Ovary (tissue), 9 donors: ENCODE data around the gene ATF2. TPM values are rescaled to one million over a fixed set of nuclear protein-coding genes. Genes with fewer than 3 reads are reported as not detected.

Experiments used
- DNase-seq, 5 donors: peaks; one replicate each; pipeline ENCODE4 v3.0.0-alpha.2; 2019 to 2020
- H3K27ac ChIP-seq, 2 donors: fragments of 200-600 bp; one replicate each; pipeline versions ENCODE4 v1.5.1 to v1.8.0; 2019 to 2022
- H3K27me3 ChIP-seq: fragments of 200-600 bp; one replicate; pipeline ENCODE4 v1.8.0; 2022
- H3K36me3 ChIP-seq: fragments of 200-600 bp; sonication (generic); one replicate; pipeline ENCODE4 v1.5.1; 2019
- H3K4me1 ChIP-seq: one replicate; pipeline ENCODE4 v1.8.1; 2013; ENCODE audit warnings: mild to moderate bottlenecking, moderate library complexity; ENCODE audit not compliant: insufficient read depth
- H3K4me3 ChIP-seq: fragments of 200-600 bp; sonication (generic); one replicate; pipeline ENCODE4 v1.5.1; 2017
- H3K9me3 ChIP-seq, 2 donors: fragments of 200-600 bp in 1 of 2; sonication (generic) in 1 of 2; one replicate each; pipeline versions ENCODE4 v1.5.1 to v1.8.1; 2013 to 2019; ENCODE audit warnings: mild to moderate bottlenecking in 1 of 2, moderate library complexity in 1 of 2
- CTCF ChIP-seq, 3 donors: fragments of 450-650 bp in 2 of 3; fragments of 200-600 bp in 1 of 3; IDR thresholded peaks; one replicate each; pipeline versions ENCODE4 v1.5.1 to v1.8.0; 2016 to 2022; ENCODE audit warnings: antibody characterized with exemption in 3 of 3, mild to moderate bottlenecking in 1 of 3
- EP300 ChIP-seq: sonication (generic); formaldehyde crosslinking; IDR thresholded peaks from one replicate; pipeline ENCODE4 v1.6.1; 2017; ENCODE audit warnings: antibody characterized with exemption
- POLR2A ChIP-seq: fragments of 450-650 bp; IDR thresholded peaks from one replicate; pipeline ENCODE4 v1.6.1; 2017; ENCODE audit warnings: antibody characterized with exemption, mild to moderate bottlenecking, moderate library complexity
- WGBS, 3 donors: extraction: QIAGEN DNeasy Blood & Tissue Kit in 1 of 3; methylation state at CpG; one replicate each; pipeline versions ENCODE4 v1.1.5 to v1.1.7; 2013 to 2017; 5-methylcytosine and 5-hydroxymethylcytosine counted together
- intact Hi-C, 4 donors: fragments of 100-400 bp; cut with DNase I; formaldehyde crosslinking; loops; one replicate each; pipeline versions ENCODE4 v1.11.0 to v1.15.1; 2022 to 2023
- polyA plus RNA-seq, 2 donors: library from polyadenylated mRNA; stranded (reverse); fragments of 200-250 nt in 1 of 2; fragments of 350-450 nt in 1 of 2; fragmentation: Illumina TruSeq in 1 of 2; extraction: RNeasy Lipid Tissue Mini Kit (QIAGEN cat#74804) in 1 of 2; gene quantifications; one replicate each; pipeline ENCODE4 v1.2.3, GENCODE V29; 2013 to 2014
- total RNA-seq, 7 donors: library from RNA; depleted of rRNA in 2 of 7; stranded (reverse); fragments of >200 nt in 2 of 7; fragmentation: NEBNext Ultra II Directional in 3 of 7; extraction: Animal tissue kit (Norgen Biotek cat#: 25700) in 3 of 7; gene quantifications; one replicate each; pipeline versions ENCODE4 v1.1.0 to v1.2.4, GENCODE V29; 2016 to 2023
- donor health status: DM: no; HTN: no; CAD: no; lungs with moderate emphysema.
- donor health status: DM: no; HTN: no; CAD: no.
- donor health status: Bipolar disorder and iron deficiency.
- donor health status: DM: yes; HTN: yes; CAD: no.
- donor health status: DM: no; HTN: no; CAD: no.
- donor health status: DM: yes; HTN: yes; CAD: no.

ATF2 gene
- total and polyA plus RNA-seq, 9 donors: 21.4 to 69.8 (median 54.5) TPM

DNA sequence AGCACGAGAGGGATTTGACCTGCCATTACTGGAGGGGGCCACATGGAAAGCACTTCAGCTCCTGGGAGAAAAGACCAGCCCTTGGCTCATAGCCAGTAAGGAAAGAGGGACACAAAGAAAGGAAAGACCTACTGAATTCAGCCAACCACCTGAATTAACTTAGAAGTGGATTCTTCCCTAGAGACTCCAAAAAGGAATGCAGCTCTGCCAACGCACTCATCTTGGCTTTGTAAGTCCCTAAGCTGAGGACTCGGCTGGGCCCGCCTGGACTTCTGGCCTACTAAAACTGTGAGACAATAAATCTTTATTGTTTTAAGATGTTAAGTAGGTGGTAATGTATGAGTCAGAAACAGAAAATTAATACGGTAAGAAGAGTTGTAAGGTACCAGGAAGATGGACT is 11.5 kb downstream of the ATF2 start:
- Histone ChIP-seq H3K36me3 (no peaks in the 10 kb centered on the region), H3K4me3 (no peak overlapping the region), H3K27me3 (no peaks in the 10 kb centered on the region), H3K4me1 (peaks cover 4% of the 10 kb centered on the region), H3K9me3 (no peaks in the 10 kb centered on the region), H3K27ac (no peak overlapping the region)
- intact Hi-C loops: no loop called here
- no peak for DNase-seq
- TF ChIP-seq CTCF (IDR thresholded peaks at IDR 0.05): no peak
- TF ChIP-seq POLR2A: no peak
- TF ChIP-seq EP300: no peak
- WGBS, 3 donors: 83 to 91% (median 87%) methylated on average over 5 of the region's 5 CpGs

DNA sequence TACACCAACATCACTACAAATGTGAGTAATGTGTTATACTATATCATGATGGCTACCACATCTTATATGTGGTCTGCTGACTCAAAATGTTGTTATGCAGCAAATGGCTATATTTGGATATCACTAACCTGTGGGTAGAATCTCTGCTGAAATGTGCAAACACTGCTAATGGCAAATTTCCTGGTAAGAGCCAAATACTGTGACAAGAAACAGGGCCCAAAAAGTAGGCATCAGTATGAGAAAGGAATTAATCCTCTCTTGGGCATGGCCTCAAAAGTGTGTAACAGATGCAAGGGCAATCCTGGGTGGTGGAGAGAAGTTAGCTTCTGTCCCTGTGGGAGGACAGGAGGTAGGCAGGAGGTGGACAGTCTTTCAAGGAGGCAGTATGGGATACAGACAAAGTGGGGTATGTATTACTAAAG is 13.3 kb downstream of the ATF2 start:
- no peak overlapping the region for H3K27ac ChIP-seq
- TF ChIP-seq POLR2A: no peak
- no peak for TF ChIP-seq EP300
- no peak for TF ChIP-seq CTCF (IDR thresholded peaks at IDR 0.05)
- H3K27me3 ChIP-seq: no peaks in the 10 kb centered on the region
- intact Hi-C loops: no loop called here
- peaks cover 2% of the 10 kb centered on the region for H3K4me1 ChIP-seq
- no peaks in the 10 kb centered on the region for H3K9me3 ChIP-seq
- no peaks in the 10 kb centered on the region for H3K36me3 ChIP-seq
- H3K4me3 ChIP-seq: no peak overlapping the region
- DNase-seq: no peak

- TF ChIP-seq CTCF (IDR thresholded peaks at IDR 0.05): no peak
- WGBS, 3 donors: 86 to 93% (median 88%) methylated on average over 2 of the region's 2 CpGs
Observed at GRCh38 chr2:175152242-175152641, 15.8 kb downstream of the ATF2 start.

DNA sequence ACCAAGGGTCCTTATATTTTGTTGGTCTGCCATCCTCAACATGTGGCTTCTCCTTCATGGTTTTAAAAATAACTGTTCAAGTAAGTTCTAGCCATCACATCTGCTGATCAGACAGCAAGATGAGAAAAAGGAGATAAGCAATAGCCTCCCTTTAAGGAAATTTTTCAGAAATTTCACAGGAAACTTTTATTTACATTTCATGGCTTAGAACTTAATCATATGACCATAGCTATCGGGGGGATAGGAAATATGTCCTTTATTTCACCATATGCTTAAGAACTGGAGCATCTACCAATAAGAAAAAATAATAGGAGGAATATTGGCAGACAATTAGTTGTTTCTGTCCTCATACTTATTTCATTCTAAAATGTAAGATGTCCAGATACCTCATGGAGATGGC is 16.2 kb downstream of the ATF2 start:
- TF ChIP-seq EP300 (no peak), POLR2A (no peak), CTCF (IDR thresholded peaks at IDR 0.05) (no peak)
- WGBS, 3 donors: 88 to 96% (median 89%) methylated on average over 1 of the region's 1 CpG
- Histone ChIP-seq H3K4me3 (no peak overlapping the region), H3K36me3 (no peaks in the 10 kb centered on the region), H3K9me3 (no peaks in the 10 kb centered on the region), H3K4me1 (peaks cover 2% of the 10 kb centered on the region), H3K27me3 (no peaks in the 10 kb centered on the region), H3K27ac (no peak overlapping the region)
- intact Hi-C loops: no loop called here
- DNase-seq: no peak

More at GRCh38 chr2:175152242-175152641, 15.8 kb downstream of the ATF2 start:
- no peaks in the 10 kb centered on the region for H3K36me3 ChIP-seq
- H3K4me1 ChIP-seq: peaks cover 2% of the 10 kb centered on the region
- no peaks in the 10 kb centered on the region for H3K27me3 ChIP-seq
- H3K27ac ChIP-seq: no peak overlapping the region
- no peaks in the 10 kb centered on the region for H3K9me3 ChIP-seq
- intact Hi-C loops: no loop called here
- DNase-seq: no peak
- H3K4me3 ChIP-seq: no peak overlapping the region

- Histone ChIP-seq H3K27ac (no peak overlapping the region), H3K27me3 (no peaks in the 10 kb centered on the region), H3K9me3 (no peaks in the 10 kb centered on the region), H3K4me3 (no peak overlapping the region), H3K36me3 (no peaks in the 10 kb centered on the region), H3K4me1 (no peaks in the 10 kb centered on the region)
- TF ChIP-seq EP300 (no peak), CTCF (IDR thresholded peaks at IDR 0.05) (no peak), POLR2A (no peak)
- intact Hi-C loops: no loop called here
- 11 to 21% (median 11%) methylated on average over 4 of the region's 4 CpGs for WGBS, 3 donors
- DNase-seq: no peak
Observed at GRCh38 chr2:175147186-175147585, 20.8 kb downstream of the ATF2 start.
